Measurements from ENCODE around the gene IFI27L1.

DNA sequence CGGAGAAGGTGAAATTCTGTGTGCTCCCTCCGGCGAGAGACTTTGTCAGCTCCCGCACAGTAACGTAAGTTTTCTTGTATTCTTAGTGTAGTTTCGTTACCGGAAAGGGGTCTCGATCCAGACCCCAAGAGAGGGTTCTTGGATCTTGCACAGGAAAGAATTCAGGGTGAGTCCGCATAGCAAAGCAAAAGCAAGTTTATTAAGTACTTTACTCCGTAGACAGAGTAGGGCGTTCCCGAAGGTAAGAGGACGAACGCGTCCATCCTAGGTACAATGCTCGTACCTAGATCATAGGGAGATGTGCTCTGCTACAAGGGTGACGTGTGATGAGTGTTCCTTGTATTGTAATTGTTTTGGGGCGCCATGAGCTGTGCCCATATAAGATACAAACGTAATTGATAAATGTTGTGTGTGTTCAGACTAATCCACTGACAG is 293 bp downstream of the IFI27L1 start:
- TF ChIP-seq RAD21 (IDR thresholded peaks at IDR 0.05; ENCODE audit: low read depth) (no peak), POLR2A (IDR thresholded peaks at IDR 0.05; ENCODE audit: borderline replicate concordance, extremely low read depth, insufficient read depth, insufficient read length) (no peak), CEBPB (IDR thresholded peaks at IDR 0.05; ENCODE audit: low read depth) (no peak), EZH2 (IDR thresholded peaks at IDR 0.05) (no peak), SP1 (IDR thresholded peaks at IDR 0.05; ENCODE audit: low read depth) (no peak), EZH2phosphoT487 (IDR thresholded peaks at IDR 0.05; ENCODE audit: borderline replicate concordance) (no peak)
- TF ChIP-seq, protein P1, sequence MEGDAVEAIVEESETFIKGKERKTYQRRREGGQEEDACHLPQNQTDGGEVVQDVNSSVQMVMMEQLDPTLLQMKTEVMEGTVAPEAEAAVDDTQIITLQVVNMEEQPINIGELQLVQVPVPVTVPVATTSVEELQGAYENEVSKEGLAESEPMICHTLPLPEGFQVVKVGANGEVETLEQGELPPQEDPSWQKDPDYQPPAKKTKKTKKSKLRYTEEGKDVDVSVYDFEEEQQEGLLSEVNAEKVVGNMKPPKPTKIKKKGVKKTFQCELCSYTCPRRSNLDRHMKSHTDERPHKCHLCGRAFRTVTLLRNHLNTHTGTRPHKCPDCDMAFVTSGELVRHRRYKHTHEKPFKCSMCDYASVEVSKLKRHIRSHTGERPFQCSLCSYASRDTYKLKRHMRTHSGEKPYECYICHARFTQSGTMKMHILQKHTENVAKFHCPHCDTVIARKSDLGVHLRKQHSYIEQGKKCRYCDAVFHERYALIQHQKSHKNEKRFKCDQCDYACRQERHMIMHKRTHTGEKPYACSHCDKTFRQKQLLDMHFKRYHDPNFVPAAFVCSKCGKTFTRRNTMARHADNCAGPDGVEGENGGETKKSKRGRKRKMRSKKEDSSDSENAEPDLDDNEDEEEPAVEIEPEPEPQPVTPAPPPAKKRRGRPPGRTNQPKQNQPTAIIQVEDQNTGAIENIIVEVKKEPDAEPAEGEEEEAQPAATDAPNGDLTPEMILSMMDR (IDR thresholded peaks at IDR 0.05 in 2 of 3, conservative IDR thresholded peaks at IDR 0.05 in 1 of 3; ENCODE audit: borderline replicate concordance in 1 of 3, insufficient read depth in 1 of 3, low read depth in 2 of 3, low read length in 2 of 3), result no peak

All from HCT116 (cell line).